Hepatocyte (in vitro differentiated cells): ENCODE results near the gene UTS2R. TPM values are rescaled to one million over a fixed set of nuclear protein-coding genes. Genes with fewer than 3 reads are reported as not detected.

Source experiments
- DNase-seq: peaks from one replicate; pipeline ENCODE4 v3.0.0-alpha.2; 2016; ENCODE audit warnings: low spot score
- H2AFZ ChIP-seq: fragments of 200-600 bp; sonication (generic); 2 replicates; pipeline ENCODE4 v1.6.0; 2016; ENCODE audit warnings: antibody characterized with exemption, mild to moderate bottlenecking
- H3K27ac ChIP-seq: fragments of 200-600 bp; sonication (generic); 2 replicates; pipeline ENCODE4 v1.5.1; 2016; ENCODE audit warnings: mild to moderate bottlenecking
- H3K27me3 ChIP-seq: fragments of 200-600 bp; sonication (generic); 2 replicates; pipeline ENCODE4 v1.6.1; 2016
- H3K36me3 ChIP-seq: fragments of 200-600 bp; sonication (generic); replicated peaks from 2 replicates; pipeline ENCODE4 v1.5.1; 2016; ENCODE audit warnings: low read depth; ENCODE audit not compliant: insufficient read depth
- H3K4me1 ChIP-seq: fragments of 200-600 bp; sonication (generic); 2 replicates; pipeline ENCODE4 v1.5.1; 2016; ENCODE audit warnings: mild to moderate bottlenecking, moderate library complexity; ENCODE audit not compliant: insufficient read depth
- H3K4me2 ChIP-seq: fragments of 200-600 bp; sonication (generic); 2 replicates; pipeline ENCODE4 v1.6.0; 2016
- H3K4me3 ChIP-seq: fragments of 200-600 bp; sonication (generic); 2 replicates; pipeline ENCODE4 v1.5.1; 2016; ENCODE audit warnings: mild to moderate bottlenecking
- H3K79me2 ChIP-seq: fragments of 200-600 bp; sonication (generic); 2 replicates; pipeline ENCODE4 v1.6.0; 2017; ENCODE audit warnings: mild to moderate bottlenecking
- H3K9me2 ChIP-seq: fragments of 200-600 bp; sonication (generic); replicated peaks from 2 replicates; pipeline ENCODE4 v1.6.0; 2017; ENCODE audit warnings: mild to moderate bottlenecking; ENCODE audit not compliant: insufficient read depth
- H3K9me3 ChIP-seq: fragments of 200-600 bp; sonication (generic); 2 replicates; pipeline ENCODE4 v1.5.1; 2016; ENCODE audit warnings: low read depth, mild to moderate bottlenecking
- H4K20me1 ChIP-seq: fragments of 200-600 bp; sonication (generic); 2 replicates; pipeline ENCODE4 v1.6.0; 2016; ENCODE audit warnings: mild to moderate bottlenecking; ENCODE audit not compliant: insufficient read depth, poor library complexity, severe bottlenecking
- CTCF ChIP-seq: fragments of 200-600 bp; sonication (generic); IDR thresholded peaks from 2 replicates; pipeline ENCODE4 v1.5.1; 2016; ENCODE audit warnings: antibody characterized with exemption, mild to moderate bottlenecking; ENCODE audit not compliant: poor library complexity
- EZH2 ChIP-seq: fragments of 200-600 bp; sonication (generic); IDR thresholded peaks from 2 replicates; pipeline ENCODE4 v1.6.1; 2016; ENCODE audit warnings: antibody characterized with exemption, mild to moderate bottlenecking, borderline replicate concordance
- EZH2phosphoT487 ChIP-seq: fragments of 200-600 bp; sonication (generic); IDR thresholded peaks from one replicate; pipeline ENCODE4 v1.6.1; 2018; ENCODE audit warnings: antibody characterized with exemption, mild to moderate bottlenecking, low read depth, moderate library complexity; ENCODE audit not compliant: unreplicated experiment, severe bottlenecking
- WGBS: methylation state at CpG from one replicate; pipeline ENCODE4 v1.1.6; 2016; ENCODE audit warnings: low lambda C conversion rate; ENCODE audit errors: missing lambda C conversion rate; 5-methylcytosine and 5-hydroxymethylcytosine counted together
- polyA plus RNA-seq: library from polyadenylated mRNA; unstranded; fragments of >200 nt; fragmentation: Nextera tagmentation; extraction: Ambion mirVana; gene quantifications from 2 replicates; pipeline ENCODE4 v1.2.1, GENCODE V29; 2016
- total RNA-seq: library from RNA; depleted of rRNA; stranded (reverse); fragments of >200 nt; gene quantifications from 2 replicates; pipeline ENCODE4 v1.2.3, GENCODE V29; 2014

Gene UTS2R
- total and polyA plus RNA-seq, 2 experiments from 2014 or later, result 0.10 TPM; not detected in 1

- Histone ChIP-seq H4K20me1 (no peaks in the 10 kb centered on the region), H3K4me3 (no peak overlapping the region), H3K79me2 (no peaks in the 10 kb centered on the region), H2AFZ (no peak overlapping the region), H3K36me3 (no peaks in the 10 kb centered on the region), H3K27me3 (no peaks in the 10 kb centered on the region), H3K4me2 (no peak overlapping the region), H3K4me1 (peaks cover 40% of the 10 kb centered on the region), H3K9me3 (no peaks in the 10 kb centered on the region), H3K9me2 (no peaks in the 10 kb centered on the region), H3K27ac (no peak overlapping the region)
- DNase-seq, result no peak
- TF ChIP-seq EZH2phosphoT487 (no peak), EZH2 (no peak), CTCF (no peak)
- WGBS, result 83% methylated on average over 10 of the region's 15 CpGs
Measured at GRCh38 chr17:82327289-82327688, 44.3 kb upstream of the UTS2R start.

DNA sequence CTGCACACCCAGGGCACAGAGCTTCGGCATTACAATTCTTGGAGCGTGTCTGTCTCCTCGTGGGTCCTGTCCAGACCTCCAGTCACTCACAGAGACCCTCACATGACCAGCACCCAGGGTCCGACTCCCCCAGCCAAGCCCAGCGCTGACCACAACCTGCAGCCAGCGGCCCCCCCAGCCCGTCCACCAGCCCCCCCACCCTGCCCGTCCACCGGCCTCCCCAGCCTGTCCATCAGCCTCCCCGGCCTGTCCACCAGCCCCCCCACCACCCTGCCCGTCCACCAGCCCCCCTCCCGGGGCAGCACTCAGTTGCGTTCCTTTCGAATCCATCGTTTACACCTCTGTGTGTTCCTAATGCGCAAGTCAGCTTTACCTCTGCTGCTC is 43.8 kb upstream of the UTS2R start:
- Histone ChIP-seq H3K36me3 (no peaks in the 10 kb centered on the region), H4K20me1 (no peaks in the 10 kb centered on the region), H3K9me2 (no peaks in the 10 kb centered on the region), H3K4me3 (no peak overlapping the region), H3K4me2 (peak overlapping the region; percentile 52), H2AFZ (no peak overlapping the region), H3K4me1 (peaks cover 45% of the 10 kb centered on the region), H3K27me3 (no peaks in the 10 kb centered on the region), H3K9me3 (no peaks in the 10 kb centered on the region), H3K27ac (peak overlapping the region; percentile 85), H3K79me2 (no peaks in the 10 kb centered on the region)
- WGBS, result 82% methylated on average over 9 of the region's 16 CpGs
- TF ChIP-seq CTCF, result no peak
- no peak for TF ChIP-seq EZH2
- TF ChIP-seq EZH2phosphoT487, result no peak
- no peak for DNase-seq

- Histone ChIP-seq H3K27ac (peak overlapping the region; percentile 85), H3K27me3 (no peaks in the 10 kb centered on the region), H3K79me2 (no peaks in the 10 kb centered on the region), H4K20me1 (no peaks in the 10 kb centered on the region), H3K36me3 (no peaks in the 10 kb centered on the region), H2AFZ (no peak overlapping the region), H3K4me1 (peaks cover 51% of the 10 kb centered on the region), H3K9me3 (no peaks in the 10 kb centered on the region), H3K4me3 (no peak overlapping the region), H3K9me2 (no peaks in the 10 kb centered on the region), H3K4me2 (peak overlapping the region; percentile 52)
- WGBS, result 63% methylated on average over 28 of the region's 28 CpGs
- TF ChIP-seq CTCF (no peak), EZH2 (no peak), EZH2phosphoT487 (no peak)
- peak; percentile 78 for DNase-seq
Measured at GRCh38 chr17:82328141-82328993, 43.2 kb upstream of the UTS2R start.
